22Rv1 (cell line): ENCODE data around the gene LGALS7.

ENCODE experiments used
- CTCF ChIP-seq: fragments of 450-650 bp; IDR thresholded peaks from 2 replicates; pipeline ENCODE4 v1.5.1; 2017; ENCODE audit warnings: mild to moderate bottlenecking
- ZFX ChIP-seq: fragments of 450-650 bp; IDR thresholded peaks from 2 replicates; pipeline ENCODE4 v1.6.1; 2017; ENCODE audit warnings: antibody characterized with exemption, borderline replicate concordance

GRCh38 chr19:38733241-38733492 is 40.1 kb downstream of the LGALS7 start:
- TF ChIP-seq CTCF (no peak), ZFX (no peak)
